Mesenteric fat pad (tissue), 1 donor: ENCODE results near the gene NOX3. TPM values are rescaled to one million over a fixed set of nuclear protein-coding genes. Genes with fewer than 3 reads are reported as not detected.
"Not testable (repeated sequence)": the region's sequence is repeated elsewhere in the genome, so short reads cannot be mapped to it uniquely, and the experiment has no call there.

Source experiments
- DNase-seq: peaks from one replicate; pipeline ENCODE4 v3.0.0-alpha.2; 2020; ENCODE audit warnings: low spot score
- total RNA-seq: library from RNA; stranded (reverse); fragmentation: NEBNext Ultra II Directional; extraction: Animal tissue kit (Norgen Biotek cat#: 25700); gene quantifications from one replicate; pipeline ENCODE4 v1.2.1, GENCODE V29; 2021
- donor health status: DM: yes; HTN: yes; CAD: no.

NOX3 gene
- total RNA-seq, 1 donor from 2014 or later: not detected

GRCh38 chr6:155468543-155468942 is 12.9 kb upstream of the NOX3 start:
- not testable (repeated sequence) for DNase-seq

- no peak for DNase-seq
Observed at GRCh38 chr6:155466539-155466938, 10.9 kb upstream of the NOX3 start.

- DNase-seq: no peak
Observed at GRCh38 chr6:155461556-155461955, 5.9 kb upstream of the NOX3 start.

- DNase-seq: no peak
Observed at GRCh38 chr6:155454471-155454870, 1.2 kb downstream of the NOX3 start.

GRCh38 chr6:155454008-155454407 is 1.6 kb downstream of the NOX3 start:
- DNase-seq: no peak

- no peak for DNase-seq
Observed at GRCh38 chr6:155452576-155452975, 3.1 kb downstream of the NOX3 start.

- not testable (repeated sequence) for DNase-seq
Observed at GRCh38 chr6:155451530-155451929, 4.1 kb downstream of the NOX3 start.

- DNase-seq: no peak
Observed at GRCh38 chr6:155450240-155450581, 5.4 kb downstream of the NOX3 start.

- no peak for DNase-seq
Observed at GRCh38 chr6:155449450-155450239, 6.0 kb downstream of the NOX3 start.

- DNase-seq: no peak
Observed at GRCh38 chr6:155448668-155449449, 6.8 kb downstream of the NOX3 start.

- no peak for DNase-seq
Observed at GRCh38 chr6:155447949-155448348, 7.7 kb downstream of the NOX3 start.

GRCh38 chr6:155444952-155445903 is 10.4 kb downstream of the NOX3 start:
- no peak for DNase-seq

- no peak for DNase-seq
Observed at GRCh38 chr6:155444120-155444917, 11.3 kb downstream of the NOX3 start.

- DNase-seq: no peak
Observed at GRCh38 chr6:155443168-155443567, 12.5 kb downstream of the NOX3 start.

GRCh38 chr6:155442562-155442961 is 13.1 kb downstream of the NOX3 start:
- DNase-seq: no peak

- no peak for DNase-seq
Observed at GRCh38 chr6:155441112-155441465, 14.6 kb downstream of the NOX3 start.

GRCh38 chr6:155440398-155441111 is 15.1 kb downstream of the NOX3 start:
- no peak for DNase-seq

- no peak for DNase-seq
Observed at GRCh38 chr6:155439376-155439775, 16.3 kb downstream of the NOX3 start.

- no peak for DNase-seq
Observed at GRCh38 chr6:155436981-155437749, 18.5 kb downstream of the NOX3 start.
